GM18873 (cell line): ENCODE measurements around the gene RNASE3.
"Not testable (repeated sequence)": the region's sequence is repeated elsewhere in the genome, so short reads cannot be mapped to it uniquely, and the experiment has no call there.

Experiments used
- ATAC-seq: cut with Tn5 transposase; IDR thresholded peaks from one replicate; pipeline ENCODE4 v1.9.1; 2021; ENCODE audit warnings: mild to moderate bottlenecking, moderate library complexity, moderate number of reproducible peaks; ENCODE audit not compliant: unreplicated experiment, low FRiP score

The RNASE3 gene

DNA sequence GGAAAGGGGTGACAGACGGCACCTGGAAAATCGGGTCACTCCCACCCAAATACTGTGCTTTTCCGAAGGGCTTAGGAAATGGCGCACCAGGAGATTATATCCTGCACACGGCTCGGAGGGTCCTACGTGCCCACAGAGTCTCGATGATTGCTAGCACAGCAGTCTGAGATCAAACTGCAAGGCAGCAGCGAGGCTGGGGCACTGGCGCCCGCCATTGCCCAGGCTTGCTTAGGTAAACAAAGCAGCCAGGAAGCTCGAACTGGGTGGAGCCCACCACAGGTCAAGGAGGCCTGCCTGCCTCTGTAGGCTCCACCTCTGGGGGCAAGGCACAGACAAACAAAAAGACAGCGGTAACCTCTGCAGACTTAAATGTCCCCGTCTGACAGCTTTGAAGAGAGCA is 19.6 kb downstream of the RNASE3 start:
- not testable (repeated sequence) for ATAC-seq

DNA sequence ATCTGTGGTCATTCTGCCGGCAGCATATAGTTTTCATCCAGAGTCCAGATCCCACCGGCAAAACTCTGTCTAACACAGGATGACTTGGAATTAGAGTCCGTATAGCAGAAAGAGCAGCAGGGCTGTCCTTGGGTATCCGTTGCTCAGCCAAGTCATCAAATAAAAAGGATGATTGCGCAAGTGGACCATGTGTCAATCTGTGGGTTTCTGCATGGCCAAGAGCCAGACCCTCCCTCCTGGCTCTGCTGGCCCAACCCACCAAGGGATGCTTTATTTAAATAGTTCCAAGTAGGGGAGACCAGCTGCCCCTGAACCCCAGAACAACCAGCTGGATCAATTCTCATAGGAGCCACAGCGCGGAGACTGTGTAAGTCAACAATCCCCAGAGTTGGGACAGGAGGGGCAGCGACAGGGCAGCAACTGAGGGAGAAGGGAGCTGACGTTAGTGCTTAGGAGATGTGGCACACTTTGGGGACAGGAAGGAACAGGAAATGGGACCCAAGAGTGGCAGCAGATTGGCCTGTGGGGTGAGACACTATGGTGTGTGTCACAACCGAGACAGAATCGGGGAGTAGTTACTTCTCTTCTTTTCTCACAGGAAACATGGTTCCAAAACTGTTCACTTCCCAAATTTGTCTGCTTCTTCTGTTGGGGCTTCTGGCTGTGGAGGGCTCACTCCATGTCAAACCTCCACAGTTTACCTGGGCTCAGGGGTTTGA is 28.0 kb downstream of the RNASE3 start:
- not testable (repeated sequence) for ATAC-seq

DNA sequence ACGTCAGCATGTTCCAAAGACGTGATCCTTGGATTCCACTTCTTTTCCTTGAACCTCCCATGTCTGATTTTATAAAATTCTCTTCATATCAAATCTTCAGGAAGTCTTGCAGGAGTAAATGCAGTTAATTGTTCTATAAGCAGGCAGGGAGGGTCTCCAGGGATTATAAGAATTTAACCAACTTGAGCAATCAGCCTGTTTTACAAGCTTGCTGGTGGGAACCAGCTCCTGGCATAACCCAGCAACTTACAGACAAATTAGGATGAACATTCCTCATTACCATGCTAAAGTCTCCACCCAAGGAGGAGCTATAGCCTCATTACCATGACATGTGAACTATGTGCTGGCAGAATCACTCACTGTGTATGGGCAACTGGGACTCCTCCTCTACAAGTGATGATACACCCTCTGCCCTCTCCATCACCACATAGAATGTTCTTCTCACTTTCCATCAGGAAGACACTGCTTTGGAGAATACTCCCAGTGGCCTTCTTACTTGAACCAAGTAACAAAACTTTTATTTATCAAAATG is 32.6 kb downstream of the RNASE3 start:
- ATAC-seq = not testable (repeated sequence)

DNA sequence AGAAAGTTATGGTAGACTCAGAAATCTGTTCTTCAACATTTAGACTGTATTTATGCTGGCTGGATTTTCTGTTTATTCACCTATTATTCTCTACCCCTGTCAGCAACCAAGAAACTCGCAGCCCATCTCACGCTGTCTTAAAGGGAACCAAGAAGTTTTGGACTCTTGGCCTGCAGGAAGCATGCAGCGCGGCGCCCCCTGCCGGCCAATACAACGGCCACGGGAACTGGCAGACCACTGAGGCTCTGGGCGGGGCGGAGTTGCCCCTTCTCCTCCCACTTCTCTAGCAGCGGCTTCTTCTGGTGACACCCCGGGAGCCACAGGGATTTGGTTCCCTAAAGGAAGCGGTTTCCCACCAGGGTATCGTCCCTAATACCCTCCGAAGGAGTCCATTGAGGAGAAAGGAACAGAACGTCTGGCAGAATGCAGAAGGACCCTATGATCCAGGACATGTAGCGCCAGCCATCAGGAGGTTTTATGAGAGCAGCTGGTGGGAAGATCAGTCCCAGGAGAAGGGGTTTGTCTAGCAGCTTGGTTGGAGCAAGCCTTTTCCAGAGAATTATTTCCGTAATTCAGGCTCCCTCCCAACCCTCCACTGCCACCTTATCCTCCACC is 43.1 kb downstream of the RNASE3 start:
- ATAC-seq = no peak

DNA sequence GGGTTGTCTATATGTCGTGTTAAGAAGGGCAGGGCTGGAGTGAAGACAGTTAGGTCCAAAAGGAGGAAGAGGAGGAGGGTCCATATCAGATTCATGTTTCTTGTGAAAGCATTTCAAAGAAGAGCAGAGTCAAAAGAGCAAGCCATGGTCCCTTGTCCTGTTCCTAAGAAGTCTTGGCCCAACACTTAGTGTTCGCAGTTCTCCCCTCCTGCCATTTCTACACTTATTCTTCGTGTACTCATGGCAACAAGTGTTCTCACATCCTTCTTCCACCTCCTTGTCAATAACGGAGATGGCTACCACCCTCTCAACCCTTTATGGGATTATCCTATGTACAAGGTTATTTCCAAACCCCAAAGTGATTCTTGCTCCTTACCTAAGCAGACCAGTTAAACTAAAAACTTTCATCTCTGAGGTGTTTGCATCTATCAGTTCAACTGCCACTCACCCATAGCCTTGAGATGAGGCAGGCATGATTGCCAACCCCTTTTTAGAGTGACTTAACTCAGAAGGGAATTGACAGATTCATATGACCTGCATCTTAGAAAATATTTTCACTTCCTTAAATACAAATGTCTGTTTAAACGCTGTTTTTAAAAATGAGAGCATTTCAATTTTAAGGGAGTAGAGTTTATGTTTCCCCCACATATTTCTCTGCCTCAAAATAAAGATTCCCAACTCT is 44.3 kb downstream of the RNASE3 start:
- no peak for ATAC-seq
